ENCODE data around the gene FOSL2. TPM values are rescaled to one million over a fixed set of nuclear protein-coding genes. Genes with fewer than 3 reads are reported as not detected.

Gene FOSL2
- total and polyA plus RNA-seq, 10 of the 15 experiments (the other 5 are each of a cell fraction or from before 2014, with no cell fraction given), result 0.05 to 1.3 (median 0.34) TPM

- TF ChIP-seq SREBF1 (IDR thresholded peaks at IDR 0.05; ENCODE audit: low read length), result no peak
- no peak for TF ChIP-seq PAX8 (IDR thresholded peaks at IDR 0.05)
- TF ChIP-seq SPI1 (IDR thresholded peaks at IDR 0.05; ENCODE audit: borderline replicate concordance, insufficient read depth, low read depth, low read length), result no peak
- TF ChIP-seq IKZF1 (conservative IDR thresholded peaks at IDR 0.05), result no peak
- TF ChIP-seq SREBF2 (IDR thresholded peaks at IDR 0.05; ENCODE audit: low read length), result no peak
- TF ChIP-seq BACH1 (IDR thresholded peaks at IDR 0.05; ENCODE audit: borderline replicate concordance), result no peak
- TF ChIP-seq, protein P1, sequence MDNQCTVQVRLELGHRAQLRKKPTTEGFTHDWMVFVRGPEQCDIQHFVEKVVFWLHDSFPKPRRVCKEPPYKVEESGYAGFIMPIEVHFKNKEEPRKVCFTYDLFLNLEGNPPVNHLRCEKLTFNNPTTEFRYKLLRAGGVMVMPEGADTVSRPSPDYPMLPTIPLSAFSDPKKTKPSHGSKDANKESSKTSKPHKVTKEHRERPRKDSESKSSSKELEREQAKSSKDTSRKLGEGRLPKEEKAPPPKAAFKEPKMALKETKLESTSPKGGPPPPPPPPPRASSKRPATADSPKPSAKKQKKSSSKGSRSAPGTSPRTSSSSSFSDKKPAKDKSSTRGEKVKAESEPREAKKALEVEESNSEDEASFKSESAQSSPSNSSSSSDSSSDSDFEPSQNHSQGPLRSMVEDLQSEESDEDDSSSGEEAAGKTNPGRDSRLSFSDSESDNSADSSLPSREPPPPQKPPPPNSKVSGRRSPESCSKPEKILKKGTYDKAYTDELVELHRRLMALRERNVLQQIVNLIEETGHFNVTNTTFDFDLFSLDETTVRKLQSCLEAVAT (IDR thresholded peaks at IDR 0.05), result no peak
- no peak for TF ChIP-seq FOXM1 (IDR thresholded peaks at IDR 0.05; ENCODE audit: low read depth, low read length)
- TF ChIP-seq CBX5 (IDR thresholded peaks at IDR 0.05; ENCODE audit: low read depth), result no peak
- TF ChIP-seq HDAC2 (IDR thresholded peaks at IDR 0.05), result no peak
- TF ChIP-seq ZSCAN29 (IDR thresholded peaks at IDR 0.05), result no peak
- TF ChIP-seq, protein P2, sequence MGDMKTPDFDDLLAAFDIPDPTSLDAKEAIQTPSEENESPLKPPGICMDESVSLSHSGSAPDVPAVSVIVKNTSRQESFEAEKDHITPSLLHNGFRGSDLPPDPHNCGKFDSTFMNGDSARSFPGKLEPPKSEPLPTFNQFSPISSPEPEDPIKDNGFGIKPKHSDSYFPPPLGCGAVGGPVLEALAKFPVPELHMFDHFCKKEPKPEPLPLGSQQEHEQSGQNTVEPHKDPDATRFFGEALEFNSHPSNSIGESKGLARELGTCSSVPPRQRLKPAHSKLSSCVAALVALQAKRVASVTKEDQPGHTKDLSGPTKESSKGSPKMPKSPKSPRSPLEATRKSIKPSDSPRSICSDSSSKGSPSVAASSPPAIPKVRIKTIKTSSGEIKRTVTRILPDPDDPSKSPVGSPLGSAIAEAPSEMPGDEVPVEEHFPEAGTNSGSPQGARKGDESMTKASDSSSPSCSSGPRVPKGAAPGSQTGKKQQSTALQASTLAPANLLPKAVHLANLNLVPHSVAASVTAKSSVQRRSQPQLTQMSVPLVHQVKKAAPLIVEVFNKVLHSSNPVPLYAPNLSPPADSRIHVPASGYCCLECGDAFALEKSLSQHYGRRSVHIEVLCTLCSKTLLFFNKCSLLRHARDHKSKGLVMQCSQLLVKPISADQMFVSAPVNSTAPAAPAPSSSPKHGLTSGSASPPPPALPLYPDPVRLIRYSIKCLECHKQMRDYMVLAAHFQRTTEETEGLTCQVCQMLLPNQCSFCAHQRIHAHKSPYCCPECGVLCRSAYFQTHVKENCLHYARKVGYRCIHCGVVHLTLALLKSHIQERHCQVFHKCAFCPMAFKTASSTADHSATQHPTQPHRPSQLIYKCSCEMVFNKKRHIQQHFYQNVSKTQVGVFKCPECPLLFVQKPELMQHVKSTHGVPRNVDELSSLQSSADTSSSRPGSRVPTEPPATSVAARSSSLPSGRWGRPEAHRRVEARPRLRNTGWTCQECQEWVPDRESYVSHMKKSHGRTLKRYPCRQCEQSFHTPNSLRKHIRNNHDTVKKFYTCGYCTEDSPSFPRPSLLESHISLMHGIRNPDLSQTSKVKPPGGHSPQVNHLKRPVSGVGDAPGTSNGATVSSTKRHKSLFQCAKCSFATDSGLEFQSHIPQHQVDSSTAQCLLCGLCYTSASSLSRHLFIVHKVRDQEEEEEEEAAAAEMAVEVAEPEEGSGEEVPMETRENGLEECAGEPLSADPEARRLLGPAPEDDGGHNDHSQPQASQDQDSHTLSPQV (IDR thresholded peaks at IDR 0.05), result no peak
- TF ChIP-seq BCL3 (IDR thresholded peaks at IDR 0.05; ENCODE audit: borderline replicate concordance, insufficient read depth, low read depth, low read length, poor library complexity, severe bottlenecking), result no peak
- no peak for TF ChIP-seq TARDBP (IDR thresholded peaks at IDR 0.05; ENCODE audit: borderline replicate concordance)
- no peak for TF ChIP-seq ZBTB33 (IDR thresholded peaks at IDR 0.05)
- no peak for TF ChIP-seq NBN (IDR thresholded peaks at IDR 0.05)
- TF ChIP-seq SKIL (IDR thresholded peaks at IDR 0.05; ENCODE audit: low read depth, poor library complexity, severe bottlenecking), result no peak
- TF ChIP-seq CBFB (IDR thresholded peaks at IDR 0.05; ENCODE audit: low read depth), result no peak
- TF ChIP-seq ZBED1 (IDR thresholded peaks at IDR 0.05; ENCODE audit: borderline replicate concordance), result no peak
Observed at GRCh38 chr2:28449488-28450395, 57.1 kb downstream of the FOSL2 start (continued).

Measured in GM12878 (cell line).